ENCODE results near the gene DPH6.

GRCh38 chr15:35458176-35458856 is 87.6 kb downstream of the DPH6 start:
- TF ChIP-seq CTCF (IDR thresholded peaks at IDR 0.05) (no peak), POLR2A (IDR thresholded peaks at IDR 0.05) (no peak), EP300 (IDR thresholded peaks at IDR 0.05) (no peak), POLR2AphosphoS5 (IDR thresholded peaks at IDR 0.05) (no peak)

All from suprapubic skin (tissue), 4 donors.